GM21529 (cell line): ENCODE data around the gene FGF2.
"Not testable (repeated sequence)": the region's sequence is repeated elsewhere in the genome, so short reads cannot be mapped to it uniquely, and the experiment has no call there.

ENCODE experiments used
- ATAC-seq: cut with Tn5 transposase; IDR thresholded peaks from one replicate; pipeline ENCODE4 v1.9.1; 2021; ENCODE audit not compliant: unreplicated experiment

FGF2 gene

GRCh38 chr4:122826553-122827257 is at the start of gene FGF2:
TSS of gene FGF2 (plus strand) at chr4:122826831. CDS start at chr4:122827175, 344 bp downstream.
- peak; percentile 14 for ATAC-seq

DNA sequence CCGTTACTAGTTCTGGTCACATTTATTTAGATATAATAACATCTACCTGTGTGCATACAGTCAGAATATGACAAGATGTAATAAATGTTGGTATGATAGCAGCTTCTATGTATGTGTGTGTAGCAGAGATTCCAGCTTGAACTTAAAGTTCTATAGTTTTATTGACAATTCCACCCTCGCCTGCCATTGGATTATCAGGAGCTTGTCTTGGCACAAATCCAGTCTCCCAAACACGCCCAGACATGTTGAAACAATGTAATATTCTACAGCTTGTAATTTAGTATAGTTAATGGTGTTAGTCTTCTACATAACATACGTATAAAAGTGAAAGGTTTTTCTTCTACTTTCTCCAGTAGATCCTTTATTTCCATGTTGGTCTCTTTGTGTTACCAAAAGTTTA is 49.7 kb upstream of the FGF2 start:
- no peak for ATAC-seq

DNA sequence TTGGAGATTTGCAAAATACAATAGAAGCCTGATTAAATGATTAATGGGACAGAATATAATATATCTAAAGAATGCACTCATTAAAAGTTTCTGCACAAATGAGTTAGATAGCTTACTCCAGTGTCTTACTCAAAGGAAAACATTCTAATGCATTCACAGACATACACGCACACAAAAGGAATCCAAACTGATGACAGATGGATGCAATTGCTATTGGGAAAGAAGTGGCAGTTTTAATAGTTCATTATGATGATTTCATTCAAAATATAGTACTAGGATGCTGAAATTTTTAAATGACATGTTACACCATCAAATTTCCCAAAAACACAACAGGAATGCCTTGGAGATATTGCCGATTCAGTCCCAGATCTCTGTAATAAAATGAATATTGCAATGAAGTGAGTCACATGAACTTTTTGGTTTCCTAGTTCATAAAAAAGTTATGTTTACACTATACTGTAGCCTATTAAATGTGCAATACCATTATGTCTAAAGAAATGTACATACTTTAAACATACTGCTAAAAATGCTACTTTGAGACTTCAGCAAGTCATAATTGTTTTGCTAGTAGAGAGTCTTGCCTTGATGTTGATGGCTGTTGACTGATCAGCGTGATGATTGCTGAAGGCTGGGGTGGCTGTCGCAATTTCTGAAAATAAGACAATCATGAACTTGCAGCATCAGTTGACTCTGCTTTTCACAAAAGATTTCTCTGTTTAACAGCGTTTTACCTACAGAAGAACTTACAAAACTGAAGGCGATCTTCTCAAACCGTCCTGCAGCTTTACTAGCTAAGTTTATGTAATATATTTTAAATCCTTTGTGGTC is 48.6 kb upstream of the FGF2 start:
- ATAC-seq = no peak

GRCh38 chr4:122781486-122781885 is 45.1 kb upstream of the FGF2 start:
- no peak for ATAC-seq

DNA sequence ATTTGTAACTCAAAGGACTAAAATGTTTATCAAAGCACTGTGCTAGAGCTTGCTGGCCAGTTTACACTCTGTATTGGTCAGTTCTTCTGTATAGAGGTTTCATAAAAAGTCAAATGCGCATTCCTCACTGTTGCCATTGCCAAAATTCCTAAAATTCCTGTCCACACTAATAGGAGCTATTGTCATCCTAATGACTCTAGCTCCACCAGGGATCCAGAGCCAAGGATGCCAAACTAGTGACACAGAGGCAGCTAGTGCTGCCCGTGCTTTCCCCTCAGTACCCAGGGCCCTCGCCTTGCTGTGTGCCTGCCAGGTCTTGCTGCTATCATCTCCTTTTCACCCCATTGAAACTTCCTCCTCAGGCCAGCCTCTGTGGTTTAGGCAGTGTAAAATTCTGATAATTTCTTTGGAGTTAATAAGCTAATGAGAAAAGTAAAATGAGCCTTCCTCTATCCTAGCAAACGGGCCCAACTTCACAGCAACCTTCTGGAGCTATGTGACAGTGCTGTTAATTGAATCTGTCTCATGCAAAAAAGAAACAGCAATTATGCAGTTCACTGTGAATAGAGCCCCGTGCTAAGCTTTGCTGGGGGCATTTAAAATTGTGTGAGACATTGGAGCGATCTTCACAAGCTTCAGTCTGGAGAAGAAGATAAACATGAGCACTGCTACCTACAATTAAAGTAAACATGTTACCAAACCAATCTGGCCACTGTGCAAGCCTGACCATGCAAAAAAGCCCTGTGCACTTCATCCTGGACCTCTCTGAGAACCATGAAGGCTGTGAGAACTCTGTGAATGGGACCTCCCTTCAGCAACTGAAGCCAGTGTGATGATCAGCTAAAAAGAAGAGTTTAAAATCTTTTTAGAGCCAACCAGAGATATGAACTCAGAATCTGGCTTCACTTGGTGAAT is 43.1 kb upstream of the FGF2 start:
- ATAC-seq = no peak

GRCh38 chr4:122784261-122784660 is 42.4 kb upstream of the FGF2 start:
- ATAC-seq = no peak

DNA sequence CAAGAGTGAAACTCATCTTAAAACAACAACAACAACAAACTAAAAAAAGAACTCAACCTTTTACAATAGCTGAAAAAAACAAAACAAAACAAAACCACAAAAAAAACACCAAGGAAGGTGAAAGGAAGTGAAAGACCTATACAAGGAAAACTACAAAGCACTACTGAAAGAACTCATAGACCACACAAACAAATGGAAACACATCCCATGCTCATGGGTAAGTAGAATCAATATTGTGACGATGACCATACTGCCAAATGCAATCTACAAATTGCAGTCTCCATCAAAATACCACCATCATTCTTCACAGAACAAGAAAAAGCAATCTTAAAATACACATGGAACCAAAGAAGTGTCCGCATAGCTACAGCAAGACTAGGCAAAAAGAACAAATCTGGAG is 41.5 kb upstream of the FGF2 start:
- no peak for ATAC-seq

DNA sequence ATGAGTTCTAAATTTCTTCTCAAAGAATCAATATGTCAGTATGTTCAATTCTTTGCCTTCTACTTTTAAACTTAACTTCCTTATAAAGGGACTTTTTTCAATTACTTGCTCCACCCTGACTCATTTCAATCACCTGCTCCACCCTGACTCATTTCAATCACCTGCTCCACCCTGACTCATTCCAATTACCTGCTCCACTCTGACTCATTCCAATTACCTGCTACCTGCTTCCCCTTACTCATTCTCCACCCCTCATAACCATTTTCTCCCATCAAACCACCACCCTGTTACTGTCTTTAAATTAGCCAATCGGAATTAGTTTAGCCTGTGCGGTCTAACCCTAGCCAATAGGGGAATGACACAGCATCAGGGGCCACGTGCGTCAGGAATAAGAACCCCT is 40.3 kb upstream of the FGF2 start:
- ATAC-seq = not testable (repeated sequence)

DNA sequence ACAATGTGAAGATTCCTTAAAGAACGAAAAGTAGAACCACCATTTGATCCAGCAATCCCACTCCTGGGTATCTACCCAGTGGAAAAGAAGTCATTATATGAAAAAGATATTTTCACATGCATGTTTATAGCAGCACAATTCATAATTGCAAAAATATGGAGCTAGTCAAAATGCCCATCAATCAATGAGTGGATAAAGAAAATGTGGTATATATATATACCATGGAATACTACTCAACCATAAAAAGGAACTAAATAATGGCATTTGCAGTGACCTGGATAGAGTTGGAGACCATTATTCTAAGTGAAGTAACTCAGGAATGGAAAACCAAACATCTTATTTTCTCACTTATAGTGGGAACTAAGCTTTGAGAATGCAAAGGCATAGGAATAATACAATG is 39.7 kb upstream of the FGF2 start:
- not testable (repeated sequence) for ATAC-seq

GRCh38 chr4:122787940-122788339 is 38.7 kb upstream of the FGF2 start:
- no peak for ATAC-seq

DNA sequence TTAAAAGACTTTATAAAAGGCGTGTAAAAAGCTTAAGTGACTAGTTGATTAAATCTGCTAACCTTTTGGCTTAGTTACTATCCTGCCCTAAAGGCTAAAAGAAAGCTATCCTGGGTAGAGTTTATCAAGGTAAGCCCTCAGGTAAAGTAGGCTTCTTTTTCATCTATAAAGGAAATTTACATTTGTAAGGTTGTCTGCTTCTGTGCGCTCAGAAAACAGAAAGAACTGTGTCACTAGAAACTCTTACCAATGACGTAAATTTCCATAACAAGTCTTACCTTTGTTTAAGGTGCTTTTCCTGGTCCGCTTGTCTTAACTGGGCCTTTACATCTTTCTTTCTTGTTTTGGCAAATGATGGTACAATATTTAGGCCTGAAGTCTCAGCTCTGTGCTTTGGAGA is 37.7 kb upstream of the FGF2 start:
- ATAC-seq = no peak

DNA sequence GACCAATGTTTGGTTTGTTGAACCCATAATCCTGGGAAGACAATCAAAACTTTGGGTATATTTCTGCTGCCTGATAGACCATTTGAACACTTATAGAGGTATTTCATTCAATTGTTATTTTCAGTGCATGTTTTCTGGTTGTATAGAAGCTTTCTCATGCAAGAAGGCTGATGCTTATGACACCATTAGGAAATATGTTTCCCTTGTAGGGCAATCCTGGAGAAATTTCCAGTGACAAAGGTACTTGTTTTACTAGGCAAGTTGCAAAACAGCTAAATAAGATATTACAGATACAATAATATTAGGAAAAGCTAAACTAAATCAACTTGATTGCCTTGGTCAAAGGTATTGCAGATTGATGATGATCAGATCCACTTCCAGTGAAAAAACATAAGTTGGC is 32.8 kb upstream of the FGF2 start:
- ATAC-seq = no peak

DNA sequence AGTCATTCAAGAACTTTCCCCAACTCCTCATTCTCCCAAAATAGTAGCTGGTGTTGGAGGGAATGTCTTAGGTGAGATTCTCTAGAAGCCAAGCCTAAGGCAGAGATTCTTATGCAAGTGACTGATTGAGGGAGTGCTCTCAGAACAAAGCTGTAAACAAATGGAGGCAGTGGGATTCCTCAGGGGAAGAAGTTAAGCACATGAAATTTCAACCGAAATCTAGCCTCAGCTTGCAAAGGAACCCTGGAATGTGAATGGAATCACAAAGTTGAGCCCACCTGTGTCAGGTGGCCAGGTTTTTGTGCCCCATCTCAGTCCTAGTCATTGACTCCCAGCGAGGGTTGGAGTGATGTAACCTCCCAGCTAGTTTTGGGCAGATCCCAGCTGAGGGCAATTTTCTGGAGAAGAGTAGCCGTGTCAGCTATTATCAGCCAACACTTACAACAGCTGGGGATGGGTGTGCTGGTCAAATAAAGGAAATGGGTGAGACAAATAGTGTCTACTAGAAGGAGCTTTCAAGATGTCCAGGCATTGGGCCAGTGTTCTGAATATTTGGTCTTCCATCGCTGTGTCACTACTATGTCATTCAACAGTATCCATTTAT is 29.7 kb upstream of the FGF2 start:
- ATAC-seq = no peak

GRCh38 chr4:122797405-122798094 is 29.1 kb upstream of the FGF2 start:
- no peak for ATAC-seq

GRCh38 chr4:122798101-122798500 is 28.5 kb upstream of the FGF2 start:
- ATAC-seq = peak; percentile 68

GRCh38 chr4:122798917-122799316 is 27.7 kb upstream of the FGF2 start:
- no peak for ATAC-seq

DNA sequence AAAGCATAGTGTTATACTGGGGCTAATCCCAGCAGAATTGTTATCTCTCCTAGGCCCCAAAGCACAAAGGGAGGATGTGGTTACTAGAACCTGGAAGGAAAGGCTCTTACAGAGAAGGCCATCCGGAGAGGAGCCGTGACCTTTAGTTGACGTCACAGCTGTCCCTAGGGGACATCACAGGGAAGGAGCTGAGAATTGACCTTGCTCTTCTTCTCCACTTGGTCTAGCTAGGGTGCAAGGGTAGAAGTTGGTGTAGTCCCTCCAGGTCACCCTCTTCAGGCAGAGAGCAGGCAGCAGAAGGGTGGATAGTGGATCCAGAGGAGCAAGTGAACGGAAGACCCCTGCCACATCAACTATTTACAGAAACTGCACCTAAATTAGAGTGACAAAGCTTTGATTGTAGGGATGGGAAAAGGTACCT is 22.8 kb upstream of the FGF2 start:
- ATAC-seq = no peak

- no peak for ATAC-seq
Measured at GRCh38 chr4:122806981-122807679, 19.5 kb upstream of the FGF2 start.

GRCh38 chr4:122810669-122811068 is 16.0 kb upstream of the FGF2 start:
- ATAC-seq = no peak

DNA sequence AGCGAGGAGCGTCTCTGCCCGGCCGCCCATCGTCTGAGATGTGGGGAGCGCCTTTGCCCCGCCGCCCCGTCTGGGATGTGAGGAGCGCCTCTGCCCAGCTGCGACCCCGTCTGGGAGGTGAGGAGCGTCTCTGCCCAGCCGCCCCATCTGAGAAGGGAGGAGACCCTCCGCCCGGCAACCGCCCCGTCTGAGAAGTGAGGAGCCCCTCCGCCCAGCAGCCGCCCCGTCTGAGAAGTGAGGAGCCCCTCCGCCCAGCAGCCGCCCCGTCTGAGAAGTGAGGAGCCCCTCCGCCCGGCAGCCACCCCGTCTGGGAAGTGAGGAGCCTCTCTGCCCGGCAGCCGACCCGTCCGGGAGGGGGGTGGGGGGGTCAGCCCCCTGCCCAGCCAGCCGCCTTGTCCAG is 14.8 kb upstream of the FGF2 start:
- not testable (repeated sequence) for ATAC-seq
